Lung (tissue), 12 donors: ENCODE measurements around the gene BACE2. TPM values are rescaled to one million over a fixed set of nuclear protein-coding genes. Genes with fewer than 3 reads are reported as not detected.

Experiments used
- ATAC-seq: fragments of 200-7000 bp; cut with Tn5 transposase; one replicate; pipeline ENCODE4 v1.9.1; 2020; ENCODE audit warnings: moderate number of reproducible peaks; ENCODE audit not compliant: insufficient read depth, low FRiP score
- DNase-seq, 3 donors: peaks; one replicate each; pipeline ENCODE4 v3.0.0-alpha.2; 2013 to 2017
- H3K27ac ChIP-seq, 2 donors: one replicate each; pipeline ENCODE4 v1.5.1; 2013; ENCODE audit warnings: mild to moderate bottlenecking in 2 of 2, moderate library complexity in 2 of 2, control low read depth in 1 of 2, inconsistent platforms in 1 of 2, low read depth in 1 of 2, low read length in 1 of 2
- H3K27me3 ChIP-seq, 3 donors: one replicate each; pipeline ENCODE4 v1.5.1; 2013; ENCODE audit warnings: low read length in 2 of 3; ENCODE audit not compliant: control insufficient read depth in 3 of 3, insufficient read depth in 3 of 3
- H3K36me3 ChIP-seq, 4 donors: one replicate each; pipeline ENCODE4 v1.5.1; 2013; ENCODE audit warnings: low read length in 4 of 4, mild to moderate bottlenecking in 1 of 4, moderate library complexity in 1 of 4; ENCODE audit not compliant: control insufficient read depth in 4 of 4, insufficient read depth in 4 of 4
- H3K4me1 ChIP-seq, 5 donors: one replicate each; pipeline ENCODE4 v1.5.1; 2013; ENCODE audit warnings: low read length in 5 of 5, mild to moderate bottlenecking in 2 of 5, moderate library complexity in 1 of 5; ENCODE audit not compliant: control insufficient read depth in 5 of 5, insufficient read depth in 5 of 5
- H3K4me3 ChIP-seq: one replicate; pipeline ENCODE4 v1.5.1; 2013; ENCODE audit warnings: mild to moderate bottlenecking, control low read depth, moderate library complexity
- H3K9ac ChIP-seq, 2 donors: one replicate each; pipeline ENCODE4 v1.5.1; 2013; ENCODE audit warnings: low read length in 2 of 2, control low read depth in 1 of 2; ENCODE audit not compliant: insufficient read depth in 1 of 2
- H3K9me3 ChIP-seq, 4 donors: one replicate each; pipeline ENCODE4 v1.5.1; 2013; ENCODE audit warnings: low read length in 3 of 4, mild to moderate bottlenecking in 1 of 4, moderate library complexity in 1 of 4; ENCODE audit not compliant: control insufficient read depth in 4 of 4, insufficient read depth in 3 of 4
- CTCF ChIP-seq: IDR thresholded peaks from 2 replicates; pipeline ENCODE4 v1.5.1; 2012; ENCODE audit warnings: mild to moderate bottlenecking; ENCODE audit errors: control extremely low read depth, extremely low read depth
- WGBS, 2 donors: extraction: QIAGEN DNeasy Blood & Tissue Kit; methylation state at CpG; one replicate each; pipeline ENCODE4 v1.1.7; 2013; 5-methylcytosine and 5-hydroxymethylcytosine counted together
- polyA plus RNA-seq, 2 donors: library from polyadenylated mRNA; stranded (reverse); fragments of 200-250 nt; gene quantifications; one replicate each; pipeline ENCODE4 v1.2.1, GENCODE V29; 2013
- total RNA-seq, 2 donors: library from RNA; depleted of rRNA in 1 of 2; stranded (reverse); fragments of >200 nt in 1 of 2; gene quantifications; one replicate each; pipeline ENCODE4 v1.2.1, GENCODE V29; 2014 to 2021
- donor health status: control.
- donor health status: control.
- donor health status: Bipolar disorder and iron deficiency.
- donor health status: healthy.
- donor health status: DM: yes; HTN: yes; CAD: no.

The BACE2 gene
- total and polyA plus RNA-seq, 4 donors = 9.3 to 49.9 (median 33.8) TPM

GRCh38 chr21:41228958-41229357 lies 61.0 kb downstream of the BACE2 start:
- ATAC-seq (no peak), DNase-seq (no peak)
- Histone ChIP-seq H3K9ac (no peak overlapping the region), H3K4me1 (peaks cover 0 to 1% (median 0%) of the 10 kb centered on the region in 5 donors), H3K36me3 (peaks cover 0 to 10% (median 2%) of the 10 kb centered on the region in 4 donors), H3K4me3 (no peak overlapping the region), H3K27me3 (no peaks in the 10 kb centered on the region), H3K27ac (no peak overlapping the region), H3K9me3 (peaks cover 0 to 3% (median 0%) of the 10 kb centered on the region in 4 donors)
- no peak for TF ChIP-seq CTCF
- 86 to 88% methylated on average over 7 of the region's 7 CpGs for WGBS, 2 donors

- H3K4me3 ChIP-seq = no peak overlapping the region
- H3K36me3 ChIP-seq = peaks cover 0 to 10% (median 2%) of the 10 kb centered on the region in 4 donors
- H3K27me3 ChIP-seq = no peaks in the 10 kb centered on the region
- H3K9me3 ChIP-seq = peaks cover 0 to 3% (median 0%) of the 10 kb centered on the region in 4 donors
- 94 to 97% methylated on average over 10 of the region's 10 CpGs for WGBS, 2 donors
- ATAC-seq (no peak), DNase-seq (no peak)
- peaks cover 0 to 3% (median 0%) of the 10 kb centered on the region in 5 donors for H3K4me1 ChIP-seq
- TF ChIP-seq CTCF = no peak
- no peak overlapping the region for H3K27ac ChIP-seq
- H3K9ac ChIP-seq = no peak overlapping the region
These were observed 61.7 kb downstream of the BACE2 start for GRCh38 chr21:41229509-41230248.

DNA sequence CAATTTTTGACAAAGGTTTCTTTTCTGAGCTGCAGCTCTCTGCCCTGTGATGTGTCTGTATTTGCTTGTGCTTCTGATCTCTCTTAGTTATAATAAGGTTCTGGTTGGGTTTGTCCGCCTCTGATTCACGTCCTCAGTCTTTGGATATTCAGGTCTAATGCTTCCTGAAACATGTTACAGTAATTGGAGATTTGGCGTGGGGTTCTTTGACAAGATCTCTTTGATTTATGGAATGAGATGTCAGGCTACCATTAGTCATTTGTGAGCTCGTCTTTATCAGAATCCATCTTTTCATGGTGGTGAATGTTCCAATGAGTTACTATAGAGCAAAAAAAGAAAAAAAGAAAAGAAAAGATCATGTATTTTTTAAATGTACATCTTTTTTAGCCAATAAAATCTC lies 62.5 kb downstream of the BACE2 start:
- H3K4me3 ChIP-seq = no peak overlapping the region
- WGBS, 2 donors = 88 to 93% methylated on average over 4 of the region's 4 CpGs
- H3K9ac ChIP-seq = no peak overlapping the region
- ATAC-seq (no peak), DNase-seq (no peak)
- peaks cover 0 to 8% (median 0%) of the 10 kb centered on the region in 5 donors for H3K4me1 ChIP-seq
- H3K27ac ChIP-seq = no peak overlapping the region
- peaks cover 0 to 10% (median 2%) of the 10 kb centered on the region in 4 donors for H3K36me3 ChIP-seq
- peaks cover 0 to 3% (median 0%) of the 10 kb centered on the region in 4 donors for H3K9me3 ChIP-seq
- TF ChIP-seq CTCF = no peak
- H3K27me3 ChIP-seq = no peaks in the 10 kb centered on the region
